Esophagus muscularis mucosa (tissue), 4 donors: ENCODE data around the gene CORO2B. TPM values are rescaled to one million over a fixed set of nuclear protein-coding genes. Genes with fewer than 3 reads are reported as not detected.

Experiments
- DNase-seq: peaks from one replicate; pipeline ENCODE4 v3.0.0-alpha.2; 2017; ENCODE audit errors: extremely low spot score
- H3K27ac ChIP-seq, 4 donors: fragments of 200-600 bp; sonication (generic); replicated peaks in 1 of 4; 1 replicate in 3 of 4; 2 replicates in 1 of 4; pipeline ENCODE4 v1.5.1; 2016 to 2019; ENCODE audit warnings: mild to moderate bottlenecking in 1 of 4
- H3K27me3 ChIP-seq, 4 donors: fragments of 200-600 bp; sonication (generic); one replicate each; pipeline versions ENCODE4 v1.5.1 to v1.6.0; 2016 to 2019
- H3K36me3 ChIP-seq, 4 donors: fragments of 200-600 bp; sonication (generic); one replicate each; pipeline ENCODE4 v1.5.1; 2016 to 2019
- H3K4me1 ChIP-seq, 4 donors: fragments of 200-600 bp; sonication (generic); one replicate each; pipeline ENCODE4 v1.5.1; 2016 to 2019
- H3K4me3 ChIP-seq, 4 donors: fragments of 200-600 bp; sonication (generic); 1 replicate in 2 of 4; 2 replicates in 2 of 4; pipeline ENCODE4 v1.5.1; 2016 to 2019; ENCODE audit warnings: mild to moderate bottlenecking in 4 of 4, moderate library complexity in 1 of 4
- H3K9me3 ChIP-seq, 4 donors: fragments of 200-600 bp; sonication (generic); 1 replicate in 3 of 4; 2 replicates in 1 of 4; pipeline ENCODE4 v1.5.1; 2016 to 2019
- EP300 ChIP-seq: sonication (generic); formaldehyde crosslinking; IDR thresholded peaks from one replicate; pipeline ENCODE4 v1.6.1; 2017; ENCODE audit warnings: antibody characterized with exemption
- POLR2A ChIP-seq: fragments of 450-650 bp; IDR thresholded peaks from one replicate; pipeline ENCODE4 v1.6.1; 2017; ENCODE audit warnings: antibody characterized with exemption, moderate library complexity, mild to moderate bottlenecking, low read depth
- POLR2AphosphoS5 ChIP-seq, 2 donors: sonication (generic); formaldehyde crosslinking; IDR thresholded peaks; one replicate each; pipeline ENCODE4 v1.6.1; 2017; ENCODE audit warnings: antibody characterized with exemption in 2 of 2
- WGBS: methylation state at CpG from one replicate; pipeline ENCODE4 v1.1.5; 2018; 5-methylcytosine and 5-hydroxymethylcytosine counted together
- intact Hi-C: fragments of 100-400 bp; cut with DNase I; formaldehyde crosslinking; loops from one replicate; pipeline ENCODE4 v1.15.1; 2023
- total RNA-seq, 4 donors: library from RNA; depleted of rRNA; stranded (reverse); fragments of >200 nt; gene quantifications; one replicate each; pipeline versions ENCODE4 v1.1.0 to v1.2.1, GENCODE V29; 2016
- TF ChIP-seq, protein P1 (sequence below), 3 experiments: fragments of 200-600 bp in 2 of 3; fragments of 450-650 bp in 1 of 3; sonication (generic) in 2 of 3; IDR thresholded peaks; one replicate each; pipeline ENCODE4 v1.5.1; 2017 to 2019; ENCODE audit warnings: antibody characterized with exemption in 3 of 3, mild to moderate bottlenecking in 2 of 3, moderate library complexity in 1 of 3

CORO2B gene
- total RNA-seq, 4 donors from 2014 or later: 5.8 to 12.2 (median 7.5) TPM

DNA sequence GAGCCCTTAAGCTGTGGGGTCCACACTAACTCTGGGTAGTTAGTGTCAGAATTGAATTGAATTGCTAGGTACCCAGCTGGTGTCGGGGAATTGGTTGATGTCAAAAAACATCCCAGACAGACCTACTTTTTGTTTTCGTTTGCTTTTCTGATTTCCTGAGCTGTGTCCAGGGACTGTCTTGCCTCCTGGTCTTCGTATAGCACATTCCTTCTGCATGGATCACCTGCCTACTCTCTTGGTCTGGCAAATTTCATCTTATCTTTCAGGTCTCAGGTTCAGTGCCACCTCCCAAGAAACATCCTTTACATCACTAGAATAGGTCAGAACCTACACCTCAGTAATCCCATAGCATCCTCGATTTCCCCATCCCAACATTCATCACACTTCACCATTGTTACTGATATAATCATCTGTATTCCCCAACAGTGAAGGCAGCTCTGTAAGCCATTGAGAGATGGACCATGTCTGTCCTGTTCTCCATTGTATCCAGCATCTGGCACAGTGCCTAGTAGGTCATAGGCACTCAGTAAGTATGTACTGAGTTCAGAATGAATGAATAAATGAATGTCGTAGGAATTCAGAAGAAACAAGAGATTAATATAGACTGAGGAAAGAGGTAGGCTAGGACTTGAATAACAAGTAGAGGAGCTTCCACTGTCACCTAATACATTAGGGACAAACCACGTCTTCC, 160.7 kb downstream of the CORO2B start:
- Histone ChIP-seq H3K4me3 (no peak overlapping the region), H3K9me3 (no peaks in the 10 kb centered on the region), H3K4me1 (peaks cover 0 to 2% (median 0%) of the 10 kb centered on the region in 4 donors), H3K36me3 (no peaks in the 10 kb centered on the region), H3K27me3 (no peaks in the 10 kb centered on the region), H3K27ac (no peak overlapping the region)
- 79% methylated on average over 6 of the region's 6 CpGs for WGBS
- intact Hi-C loops: no loop called here
- TF ChIP-seq, protein P1, sequence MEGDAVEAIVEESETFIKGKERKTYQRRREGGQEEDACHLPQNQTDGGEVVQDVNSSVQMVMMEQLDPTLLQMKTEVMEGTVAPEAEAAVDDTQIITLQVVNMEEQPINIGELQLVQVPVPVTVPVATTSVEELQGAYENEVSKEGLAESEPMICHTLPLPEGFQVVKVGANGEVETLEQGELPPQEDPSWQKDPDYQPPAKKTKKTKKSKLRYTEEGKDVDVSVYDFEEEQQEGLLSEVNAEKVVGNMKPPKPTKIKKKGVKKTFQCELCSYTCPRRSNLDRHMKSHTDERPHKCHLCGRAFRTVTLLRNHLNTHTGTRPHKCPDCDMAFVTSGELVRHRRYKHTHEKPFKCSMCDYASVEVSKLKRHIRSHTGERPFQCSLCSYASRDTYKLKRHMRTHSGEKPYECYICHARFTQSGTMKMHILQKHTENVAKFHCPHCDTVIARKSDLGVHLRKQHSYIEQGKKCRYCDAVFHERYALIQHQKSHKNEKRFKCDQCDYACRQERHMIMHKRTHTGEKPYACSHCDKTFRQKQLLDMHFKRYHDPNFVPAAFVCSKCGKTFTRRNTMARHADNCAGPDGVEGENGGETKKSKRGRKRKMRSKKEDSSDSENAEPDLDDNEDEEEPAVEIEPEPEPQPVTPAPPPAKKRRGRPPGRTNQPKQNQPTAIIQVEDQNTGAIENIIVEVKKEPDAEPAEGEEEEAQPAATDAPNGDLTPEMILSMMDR (IDR thresholded peaks at IDR 0.05): no peak
- TF ChIP-seq POLR2A (no peak), EP300 (no peak), POLR2AphosphoS5 (IDR thresholded peaks at IDR 0.05) (no peak)
- DNase-seq: no peak

DNA sequence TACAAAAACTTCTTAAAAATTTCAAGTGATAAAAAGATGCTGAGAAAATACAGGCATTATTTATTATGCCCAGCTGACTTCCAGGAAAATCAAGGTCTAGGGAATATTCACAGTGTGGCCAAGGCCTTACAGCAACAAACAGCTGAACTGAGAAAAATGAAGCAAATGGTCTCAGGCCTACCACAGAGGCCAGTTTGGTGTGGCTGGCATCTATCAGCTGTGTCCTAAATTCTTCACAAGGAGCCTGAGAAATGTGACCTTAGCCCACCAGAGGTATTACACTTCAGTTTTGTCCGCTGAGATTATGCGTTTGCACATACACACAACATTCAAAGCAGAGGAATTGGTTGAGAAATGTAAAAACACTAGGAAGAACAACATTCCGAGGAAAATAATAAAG, 164.5 kb downstream of the CORO2B start:
- Histone ChIP-seq H3K27me3 (no peaks in the 10 kb centered on the region), H3K9me3 (no peaks in the 10 kb centered on the region), H3K4me3 (no peak overlapping the region), H3K36me3 (no peaks in the 10 kb centered on the region), H3K27ac (no peak overlapping the region), H3K4me1 (no peaks in the 10 kb centered on the region)
- WGBS: 90% methylated on average over 3 of the region's 3 CpGs
- intact Hi-C loops: no loop called here
- DNase-seq: no peak
- no peak for TF ChIP-seq POLR2AphosphoS5 (IDR thresholded peaks at IDR 0.05)
- TF ChIP-seq POLR2A: no peak
- TF ChIP-seq EP300: no peak
- TF ChIP-seq, protein P1 (IDR thresholded peaks at IDR 0.05): no peak

DNA sequence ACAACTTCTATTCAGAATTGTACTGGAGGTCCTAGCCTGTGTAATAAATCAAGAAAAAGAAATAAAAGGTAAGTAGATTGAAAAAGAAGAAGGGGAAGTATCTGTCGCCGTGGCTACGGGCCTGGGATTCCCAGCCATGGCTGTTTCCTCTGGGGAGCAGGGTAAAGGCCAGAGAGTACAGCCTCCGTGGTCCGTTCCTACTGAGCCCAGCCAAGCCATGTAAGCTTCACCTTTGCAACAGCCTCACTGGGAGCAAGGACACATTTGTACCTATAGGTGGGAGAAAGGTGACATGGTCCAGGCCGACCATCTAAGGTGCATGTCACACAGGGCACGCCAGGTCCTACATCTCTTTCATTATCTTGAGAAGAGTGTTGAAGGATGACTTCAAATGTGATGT, 170.6 kb downstream of the CORO2B start:
- H3K36me3 ChIP-seq: no peaks in the 10 kb centered on the region
- H3K4me3 ChIP-seq: no peak overlapping the region
- DNase-seq: no peak
- 78% methylated on average over 5 of the region's 7 CpGs for WGBS
- peaks cover 0 to 5% (median 0%) of the 10 kb centered on the region in 4 donors for H3K9me3 ChIP-seq
- intact Hi-C loops: no loop called here
- TF ChIP-seq POLR2A: no peak
- no peak for TF ChIP-seq POLR2AphosphoS5 (IDR thresholded peaks at IDR 0.05)
- TF ChIP-seq EP300: no peak
- TF ChIP-seq, protein P1 (IDR thresholded peaks at IDR 0.05): no peak
- no peaks in the 10 kb centered on the region for H3K27me3 ChIP-seq
- H3K4me1 ChIP-seq: no peaks in the 10 kb centered on the region
- no peak overlapping the region for H3K27ac ChIP-seq

DNA sequence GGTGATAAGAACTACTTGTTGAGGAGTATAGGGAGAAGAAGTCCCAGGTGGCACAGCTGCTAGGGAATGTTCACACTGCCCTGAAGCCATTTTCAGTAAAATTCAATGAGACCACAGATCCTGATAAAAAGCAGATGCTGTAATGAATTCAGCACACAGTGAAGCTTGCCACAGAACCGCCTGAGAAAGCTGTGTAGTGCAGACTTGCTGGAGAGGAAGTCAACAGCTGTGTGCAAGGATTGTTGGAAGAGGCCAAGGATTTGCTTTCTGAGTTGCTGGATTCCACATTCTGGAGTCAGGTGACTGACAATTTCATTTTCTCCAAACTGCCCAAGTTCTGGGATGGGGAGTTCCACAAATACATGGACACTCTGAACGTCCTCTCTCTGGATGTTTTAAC, 171.0 kb downstream of the CORO2B start:
- no peaks in the 10 kb centered on the region for H3K4me1 ChIP-seq
- intact Hi-C loops: no loop called here
- peaks cover 0 to 5% (median 0%) of the 10 kb centered on the region in 4 donors for H3K9me3 ChIP-seq
- H3K27me3 ChIP-seq: no peaks in the 10 kb centered on the region
- TF ChIP-seq EP300: no peak
- TF ChIP-seq, protein P1 (IDR thresholded peaks at IDR 0.05): no peak
- TF ChIP-seq POLR2AphosphoS5 (IDR thresholded peaks at IDR 0.05): no peak
- TF ChIP-seq POLR2A: no peak
- WGBS: 53% methylated on average over 2 of the region's 2 CpGs
- no peaks in the 10 kb centered on the region for H3K36me3 ChIP-seq
- no peak overlapping the region for H3K4me3 ChIP-seq
- no peak overlapping the region for H3K27ac ChIP-seq
- no peak for DNase-seq

DNA sequence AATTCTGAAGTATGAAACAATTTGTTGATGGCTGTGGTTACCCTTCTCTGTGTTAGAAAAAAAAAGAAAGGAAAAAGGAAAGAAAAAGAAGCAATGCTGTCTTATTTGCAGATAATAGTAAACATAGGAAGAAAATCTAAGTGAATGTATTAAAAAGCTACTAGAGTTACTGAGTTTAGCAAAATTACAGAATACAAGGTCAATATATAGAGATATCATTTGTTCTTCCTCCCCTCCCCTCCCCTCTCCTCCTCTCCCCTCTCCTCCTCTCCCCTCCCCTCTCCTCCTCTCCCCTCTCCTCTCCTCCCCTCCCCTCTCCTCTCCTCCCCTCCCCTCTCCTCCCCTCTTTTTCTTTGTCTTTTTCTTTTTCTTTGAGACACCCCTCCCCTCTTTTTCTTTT, 172.8 kb downstream of the CORO2B start:
- intact Hi-C loops: no loop called here
- no peak for TF ChIP-seq POLR2A
- TF ChIP-seq POLR2AphosphoS5 (IDR thresholded peaks at IDR 0.05): no peak
- TF ChIP-seq, protein P1 (IDR thresholded peaks at IDR 0.05): no peak
- TF ChIP-seq EP300: no peak

More for the DNA sequence above, 172.8 kb downstream of the CORO2B start:
- Histone ChIP-seq H3K4me1 (no peaks in the 10 kb centered on the region), H3K27ac (no peak overlapping the region), H3K4me3 (no peak overlapping the region), H3K36me3 (no peaks in the 10 kb centered on the region), H3K27me3 (no peaks in the 10 kb centered on the region), H3K9me3 (peaks cover 0 to 5% (median 0%) of the 10 kb centered on the region in 4 donors)
- no peak for DNase-seq
